Liver (tissue), 9 donors: ENCODE measurements around the gene C22orf23. TPM values are rescaled to one million over a fixed set of nuclear protein-coding genes. Genes with fewer than 3 reads are reported as not detected.

Experiments used
- DNase-seq: peaks from one replicate; pipeline ENCODE4 v3.0.0-alpha.2; 2017; ENCODE audit warnings: low spot score
- H3K27ac ChIP-seq, 2 donors: one replicate each; pipeline ENCODE4 v1.7.0; 2013; ENCODE audit warnings: inconsistent platforms in 2 of 2, low read length in 2 of 2, control low read depth in 1 of 2, low read depth in 1 of 2, mild to moderate bottlenecking in 1 of 2
- H3K27me3 ChIP-seq, 4 donors: one replicate each; pipeline versions ENCODE4 v1.6.1 to v1.7.0; 2013; ENCODE audit warnings: low read length in 3 of 4, inconsistent platforms in 1 of 4, mild to moderate bottlenecking in 1 of 4, moderate library complexity in 1 of 4; ENCODE audit not compliant: control insufficient read depth in 4 of 4, insufficient read depth in 4 of 4
- H3K36me3 ChIP-seq, 4 donors: one replicate each; pipeline versions ENCODE4 v1.6.1 to v1.7.0; 2013; ENCODE audit warnings: low read length in 3 of 4, mild to moderate bottlenecking in 3 of 4, low read depth in 1 of 4, moderate library complexity in 1 of 4; ENCODE audit not compliant: control insufficient read depth in 4 of 4, insufficient read depth in 3 of 4
- H3K4me1 ChIP-seq, 4 donors: one replicate each; pipeline versions ENCODE4 v1.6.1 to v1.7.0; 2013; ENCODE audit warnings: low read length in 3 of 4, mild to moderate bottlenecking in 3 of 4, moderate library complexity in 1 of 4; ENCODE audit not compliant: control insufficient read depth in 4 of 4, insufficient read depth in 4 of 4
- H3K4me3 ChIP-seq, 3 donors: one replicate each; pipeline versions ENCODE4 v1.6.1 to v1.7.0; 2013; ENCODE audit warnings: low read length in 3 of 3, control low read depth in 1 of 3, low read depth in 1 of 3, mild to moderate bottlenecking in 1 of 3
- H3K9ac ChIP-seq, 2 donors: one replicate each; pipeline ENCODE4 v1.7.0; 2013; ENCODE audit warnings: low read length in 2 of 2, mild to moderate bottlenecking in 2 of 2, moderate library complexity in 2 of 2, control low read depth in 1 of 2, low read depth in 1 of 2
- H3K9me3 ChIP-seq, 4 donors: one replicate each; pipeline versions ENCODE4 v1.6.1 to v1.7.0; 2013; ENCODE audit warnings: low read length in 3 of 4; ENCODE audit not compliant: control insufficient read depth in 4 of 4
- ATF3 ChIP-seq: IDR thresholded peaks from 2 replicates; pipeline ENCODE4 v1.6.1; 2016; ENCODE audit warnings: antibody characterized with exemption
- EGR1 ChIP-seq, 2 donors: IDR thresholded peaks; 2 replicates each; pipeline ENCODE4 v1.6.1; 2016 to 2018; ENCODE audit warnings: antibody characterized with exemption in 2 of 2, low read depth in 2 of 2
- FOXA1 ChIP-seq: IDR thresholded peaks from 2 replicates; pipeline ENCODE4 v1.6.1; 2016; ENCODE audit warnings: antibody characterized with exemption
- FOXA2 ChIP-seq: IDR thresholded peaks from 2 replicates; pipeline ENCODE4 v1.6.1; 2016; ENCODE audit warnings: antibody characterized with exemption
- GABPA ChIP-seq, 2 donors: IDR thresholded peaks in 1 of 2; conservative IDR thresholded peaks in 1 of 2; 2 replicates each; pipeline ENCODE4 v1.6.1; 2016; ENCODE audit warnings: antibody characterized with exemption in 2 of 2, mild to moderate bottlenecking in 1 of 2, moderate library complexity in 1 of 2
- HNF4A ChIP-seq, 2 donors: conservative IDR thresholded peaks; 2 replicates each; pipeline ENCODE4 v1.6.1; 2016; ENCODE audit warnings: antibody characterized with exemption in 2 of 2, mild to moderate bottlenecking in 2 of 2
- HNF4G ChIP-seq: IDR thresholded peaks from 2 replicates; pipeline ENCODE4 v1.6.1; 2016; ENCODE audit warnings: antibody characterized with exemption
- JUND ChIP-seq, 2 donors: IDR thresholded peaks; 2 replicates each; pipeline ENCODE4 v1.6.1; 2016; ENCODE audit warnings: antibody characterized with exemption in 2 of 2
- MAX ChIP-seq: IDR thresholded peaks from 2 replicates; pipeline ENCODE4 v1.6.1; 2016; ENCODE audit warnings: antibody characterized with exemption
- NR2F2 ChIP-seq: IDR thresholded peaks from 2 replicates; pipeline ENCODE4 v1.6.1; 2016; ENCODE audit warnings: antibody characterized with exemption
- RAD21 ChIP-seq, 2 donors: IDR thresholded peaks; 2 replicates each; pipeline ENCODE4 v1.6.1; 2016; ENCODE audit warnings: antibody characterized with exemption in 2 of 2, mild to moderate bottlenecking in 2 of 2
- RXRA ChIP-seq, 2 donors: IDR thresholded peaks; 2 replicates each; pipeline ENCODE4 v1.6.1; 2017 to 2018; ENCODE audit warnings: antibody characterized with exemption in 2 of 2, mild to moderate bottlenecking in 1 of 2
- SP1 ChIP-seq: IDR thresholded peaks from 2 replicates; pipeline ENCODE4 v1.6.1; 2018; ENCODE audit warnings: antibody characterized with exemption, mild to moderate bottlenecking
- TAF1 ChIP-seq: conservative IDR thresholded peaks from 2 replicates; pipeline ENCODE4 v1.6.1; 2016; ENCODE audit warnings: antibody characterized with exemption, mild to moderate bottlenecking
- YY1 ChIP-seq: IDR thresholded peaks from 2 replicates; pipeline ENCODE4 v1.6.1; 2016; ENCODE audit warnings: antibody characterized with exemption, mild to moderate bottlenecking
- WGBS: extraction: QIAGEN DNeasy Blood & Tissue Kit; methylation state at CpG from one replicate; pipeline ENCODE4 v1.1.7; 2013; 5-methylcytosine and 5-hydroxymethylcytosine counted together
- polyA plus RNA-seq, 2 donors: library from polyadenylated mRNA; stranded (reverse) in 1 of 2; unstranded in 1 of 2; fragments of 200-250 nt in 1 of 2; fragments of >200 nt in 1 of 2; fragmentation: Nextera tagmentation in 1 of 2; extraction: Ambion mirVana in 1 of 2; gene quantifications; one replicate each; pipeline versions ENCODE4 v1.2.1 to v1.2.3, GENCODE V29; 2013 to 2015
- total RNA-seq, 2 donors: library from RNA; depleted of rRNA; stranded (reverse); fragments of >200 nt; gene quantifications; one replicate each; pipeline ENCODE4 v1.2.3, GENCODE V29; 2014
- TF ChIP-seq, protein P1 (sequence below): IDR thresholded peaks from 2 replicates; pipeline ENCODE4 v1.6.1; 2016; ENCODE audit warnings: antibody characterized with exemption, mild to moderate bottlenecking
- TF ChIP-seq, protein P2 (sequence below): IDR thresholded peaks from 2 replicates; pipeline ENCODE4 v1.6.1; 2016; ENCODE audit warnings: antibody characterized with exemption
- TF ChIP-seq, protein P3 (sequence below): fragments of 150-350 bp; IDR thresholded peaks from 2 replicates; pipeline ENCODE4 v1.5.1; 2017; ENCODE audit warnings: improper control_type of control experiment, low read depth, low read length; ENCODE audit not compliant: missing input control
- donor health status: healthy.
- donor health status: healthy.
- donor health status: healthy.
- donor health status: healthy.
- donor health status: healthy.

Gene C22orf23
- total and polyA plus RNA-seq, 4 donors: 0.02 TPM; not detected in 3

DNA sequence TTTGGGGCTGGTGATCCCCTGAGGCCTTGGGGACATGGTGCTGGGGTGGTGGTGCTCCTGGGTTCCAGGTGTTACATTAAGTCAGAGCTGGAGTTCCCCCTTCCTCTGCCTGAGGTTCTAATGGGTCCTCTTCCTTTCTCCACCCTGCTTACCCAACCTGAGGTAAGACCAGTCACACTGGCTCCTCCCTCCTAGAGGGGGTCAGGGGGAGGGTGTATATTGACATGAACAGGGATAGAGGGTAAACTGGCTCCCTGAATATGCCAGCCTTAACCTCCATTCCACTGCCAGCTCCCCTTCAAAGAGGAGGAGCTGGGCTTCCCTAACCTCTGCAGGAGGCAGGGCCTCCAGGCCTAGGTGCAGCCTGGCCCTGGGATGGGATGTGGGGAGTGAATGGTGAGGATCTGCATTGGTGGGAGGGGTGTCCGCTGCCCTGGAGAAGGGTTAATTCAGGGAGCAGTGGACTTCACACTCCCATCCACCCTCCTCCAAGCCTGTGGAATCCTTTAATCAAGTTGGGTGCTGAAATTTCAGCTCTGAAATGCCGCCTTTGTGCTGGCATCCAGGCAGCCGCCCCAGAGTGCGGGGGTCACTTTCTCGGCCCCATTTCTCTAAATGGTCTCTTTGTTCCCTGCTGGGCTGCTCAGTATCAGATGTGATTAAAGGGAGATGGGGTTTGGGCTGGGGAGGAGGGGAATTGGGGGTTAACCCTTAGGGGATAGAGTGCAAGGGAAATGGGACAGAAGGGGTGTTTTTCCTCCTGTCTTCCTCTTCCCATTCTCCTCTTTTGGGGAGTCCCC is 15.3 kb upstream of the C22orf23 start:
- no peaks in the 10 kb centered on the region for H3K9me3 ChIP-seq
- peaks cover 2 to 31% (median 22%) of the 10 kb centered on the region in 4 donors for H3K36me3 ChIP-seq
- WGBS: 96% methylated on average over 5 of the region's 5 CpGs
- H3K4me1 ChIP-seq: peaks cover 0 to 8% (median 3%) of the 10 kb centered on the region in 4 donors
- no peak overlapping the region for H3K4me3 ChIP-seq
- TF ChIP-seq GABPA (IDR thresholded peaks at IDR 0.05 in 1 of 2, conservative IDR thresholded peaks at IDR 0.05 in 1 of 2) (no peak), FOXA2 (no peak), RAD21 (IDR thresholded peaks at IDR 0.05) (no peak), RXRA (IDR thresholded peaks at IDR 0.05) (no peak), JUND (IDR thresholded peaks at IDR 0.05) (no peak)
- TF ChIP-seq, protein P1, sequence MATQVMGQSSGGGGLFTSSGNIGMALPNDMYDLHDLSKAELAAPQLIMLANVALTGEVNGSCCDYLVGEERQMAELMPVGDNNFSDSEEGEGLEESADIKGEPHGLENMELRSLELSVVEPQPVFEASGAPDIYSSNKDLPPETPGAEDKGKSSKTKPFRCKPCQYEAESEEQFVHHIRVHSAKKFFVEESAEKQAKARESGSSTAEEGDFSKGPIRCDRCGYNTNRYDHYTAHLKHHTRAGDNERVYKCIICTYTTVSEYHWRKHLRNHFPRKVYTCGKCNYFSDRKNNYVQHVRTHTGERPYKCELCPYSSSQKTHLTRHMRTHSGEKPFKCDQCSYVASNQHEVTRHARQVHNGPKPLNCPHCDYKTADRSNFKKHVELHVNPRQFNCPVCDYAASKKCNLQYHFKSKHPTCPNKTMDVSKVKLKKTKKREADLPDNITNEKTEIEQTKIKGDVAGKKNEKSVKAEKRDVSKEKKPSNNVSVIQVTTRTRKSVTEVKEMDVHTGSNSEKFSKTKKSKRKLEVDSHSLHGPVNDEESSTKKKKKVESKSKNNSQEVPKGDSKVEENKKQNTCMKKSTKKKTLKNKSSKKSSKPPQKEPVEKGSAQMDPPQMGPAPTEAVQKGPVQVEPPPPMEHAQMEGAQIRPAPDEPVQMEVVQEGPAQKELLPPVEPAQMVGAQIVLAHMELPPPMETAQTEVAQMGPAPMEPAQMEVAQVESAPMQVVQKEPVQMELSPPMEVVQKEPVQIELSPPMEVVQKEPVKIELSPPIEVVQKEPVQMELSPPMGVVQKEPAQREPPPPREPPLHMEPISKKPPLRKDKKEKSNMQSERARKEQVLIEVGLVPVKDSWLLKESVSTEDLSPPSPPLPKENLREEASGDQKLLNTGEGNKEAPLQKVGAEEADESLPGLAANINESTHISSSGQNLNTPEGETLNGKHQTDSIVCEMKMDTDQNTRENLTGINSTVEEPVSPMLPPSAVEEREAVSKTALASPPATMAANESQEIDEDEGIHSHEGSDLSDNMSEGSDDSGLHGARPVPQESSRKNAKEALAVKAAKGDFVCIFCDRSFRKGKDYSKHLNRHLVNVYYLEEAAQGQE: no peak
- no peak for DNase-seq
- H3K27ac ChIP-seq: no peak overlapping the region
- H3K9ac ChIP-seq: no peak overlapping the region
- no peaks in the 10 kb centered on the region for H3K27me3 ChIP-seq

DNA sequence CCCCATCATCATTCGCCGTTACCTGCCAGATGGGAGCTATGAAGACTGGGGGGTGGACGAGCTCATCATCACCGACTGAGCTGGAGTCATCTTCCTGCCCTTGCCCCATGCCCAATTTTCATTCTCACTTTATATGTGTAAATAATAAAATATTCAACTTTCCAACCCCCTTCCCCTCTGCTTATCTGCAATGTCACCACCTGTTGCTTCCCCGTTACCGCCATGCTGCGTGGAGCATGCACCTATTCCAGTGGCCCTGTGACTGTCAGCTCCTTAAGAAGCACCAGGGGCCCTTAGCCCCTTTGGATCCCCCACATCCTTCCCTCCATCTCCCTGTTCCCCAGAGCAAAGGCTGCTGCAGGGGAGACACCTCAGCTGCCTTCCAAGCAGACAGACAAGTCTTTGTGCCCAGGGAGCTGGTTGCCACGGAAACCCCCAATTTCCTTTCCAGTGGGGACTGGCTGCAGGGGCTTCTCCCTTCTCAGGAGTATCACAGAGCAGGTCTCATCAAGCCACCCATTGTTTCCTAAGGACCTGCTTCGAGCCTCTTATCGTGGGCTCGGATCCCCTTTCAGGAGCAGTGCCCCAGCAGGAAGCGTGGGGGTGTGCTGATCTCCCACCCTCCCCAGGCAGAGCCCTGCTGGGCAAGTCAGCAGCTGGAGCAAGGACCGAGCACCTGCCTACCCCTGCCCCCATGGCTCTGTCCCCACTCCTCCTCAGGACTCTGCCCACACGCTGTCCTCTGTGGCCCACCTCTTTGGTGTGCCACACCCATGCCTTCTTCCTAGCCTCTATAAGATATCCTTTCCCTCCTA is 14.4 kb upstream of the C22orf23 start:
- no peaks in the 10 kb centered on the region for H3K9me3 ChIP-seq
- no peaks in the 10 kb centered on the region for H3K27me3 ChIP-seq
- H3K36me3 ChIP-seq: peaks cover 2 to 37% (median 25%) of the 10 kb centered on the region in 4 donors
- H3K9ac ChIP-seq: no peak overlapping the region
- peaks cover 0 to 8% (median 3%) of the 10 kb centered on the region in 4 donors for H3K4me1 ChIP-seq
- DNase-seq: no peak
- H3K4me3 ChIP-seq: no peak overlapping the region
- no peak overlapping the region for H3K27ac ChIP-seq
- whole genome bisulfite sequencing: 97% methylated on average over 14 of the region's 14 CpGs
- TF ChIP-seq FOXA1: no peak
- no peak for TF ChIP-seq GABPA (IDR thresholded peaks at IDR 0.05 in 1 of 2, conservative IDR thresholded peaks at IDR 0.05 in 1 of 2)
- no peak for TF ChIP-seq RXRA (IDR thresholded peaks at IDR 0.05)
- TF ChIP-seq, protein P1: no peak
- no peak for TF ChIP-seq JUND (IDR thresholded peaks at IDR 0.05)
- TF ChIP-seq, protein P2, sequence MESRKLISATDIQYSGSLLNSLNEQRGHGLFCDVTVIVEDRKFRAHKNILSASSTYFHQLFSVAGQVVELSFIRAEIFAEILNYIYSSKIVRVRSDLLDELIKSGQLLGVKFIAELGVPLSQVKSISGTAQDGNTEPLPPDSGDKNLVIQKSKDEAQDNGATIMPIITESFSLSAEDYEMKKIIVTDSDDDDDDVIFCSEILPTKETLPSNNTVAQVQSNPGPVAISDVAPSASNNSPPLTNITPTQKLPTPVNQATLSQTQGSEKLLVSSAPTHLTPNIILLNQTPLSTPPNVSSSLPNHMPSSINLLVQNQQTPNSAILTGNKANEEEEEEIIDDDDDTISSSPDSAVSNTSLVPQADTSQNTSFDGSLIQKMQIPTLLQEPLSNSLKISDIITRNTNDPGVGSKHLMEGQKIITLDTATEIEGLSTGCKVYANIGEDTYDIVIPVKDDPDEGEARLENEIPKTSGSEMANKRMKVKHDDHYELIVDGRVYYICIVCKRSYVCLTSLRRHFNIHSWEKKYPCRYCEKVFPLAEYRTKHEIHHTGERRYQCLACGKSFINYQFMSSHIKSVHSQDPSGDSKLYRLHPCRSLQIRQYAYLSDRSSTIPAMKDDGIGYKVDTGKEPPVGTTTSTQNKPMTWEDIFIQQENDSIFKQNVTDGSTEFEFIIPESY: no peak
- TF ChIP-seq YY1: no peak
- no peak for TF ChIP-seq MAX
- no peak for TF ChIP-seq HNF4A (conservative IDR thresholded peaks at IDR 0.05)
- TF ChIP-seq EGR1 (IDR thresholded peaks at IDR 0.05; ENCODE audit: low read depth in 2 of 2): no peak
- TF ChIP-seq HNF4G: no peak
- no peak for TF ChIP-seq FOXA2
- TF ChIP-seq NR2F2: no peak
- TF ChIP-seq, protein P3, sequence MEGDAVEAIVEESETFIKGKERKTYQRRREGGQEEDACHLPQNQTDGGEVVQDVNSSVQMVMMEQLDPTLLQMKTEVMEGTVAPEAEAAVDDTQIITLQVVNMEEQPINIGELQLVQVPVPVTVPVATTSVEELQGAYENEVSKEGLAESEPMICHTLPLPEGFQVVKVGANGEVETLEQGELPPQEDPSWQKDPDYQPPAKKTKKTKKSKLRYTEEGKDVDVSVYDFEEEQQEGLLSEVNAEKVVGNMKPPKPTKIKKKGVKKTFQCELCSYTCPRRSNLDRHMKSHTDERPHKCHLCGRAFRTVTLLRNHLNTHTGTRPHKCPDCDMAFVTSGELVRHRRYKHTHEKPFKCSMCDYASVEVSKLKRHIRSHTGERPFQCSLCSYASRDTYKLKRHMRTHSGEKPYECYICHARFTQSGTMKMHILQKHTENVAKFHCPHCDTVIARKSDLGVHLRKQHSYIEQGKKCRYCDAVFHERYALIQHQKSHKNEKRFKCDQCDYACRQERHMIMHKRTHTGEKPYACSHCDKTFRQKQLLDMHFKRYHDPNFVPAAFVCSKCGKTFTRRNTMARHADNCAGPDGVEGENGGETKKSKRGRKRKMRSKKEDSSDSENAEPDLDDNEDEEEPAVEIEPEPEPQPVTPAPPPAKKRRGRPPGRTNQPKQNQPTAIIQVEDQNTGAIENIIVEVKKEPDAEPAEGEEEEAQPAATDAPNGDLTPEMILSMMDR: no peak
- TF ChIP-seq TAF1: no peak
- no peak for TF ChIP-seq RAD21 (IDR thresholded peaks at IDR 0.05)
- no peak for TF ChIP-seq SP1
- no peak for TF ChIP-seq ATF3
